C4-2B (cell line): ENCODE data around the gene NTNG1.

Experiments
- ZFX ChIP-seq: fragments of 450-650 bp; IDR thresholded peaks from 2 replicates; pipeline ENCODE4 v1.6.1; 2017
- TF ChIP-seq, protein P1 (sequence below): fragments of 450-650 bp; conservative IDR thresholded peaks from 2 replicates; pipeline ENCODE4 v1.5.1; 2017; ENCODE audit warnings: mild to moderate bottlenecking

DNA sequence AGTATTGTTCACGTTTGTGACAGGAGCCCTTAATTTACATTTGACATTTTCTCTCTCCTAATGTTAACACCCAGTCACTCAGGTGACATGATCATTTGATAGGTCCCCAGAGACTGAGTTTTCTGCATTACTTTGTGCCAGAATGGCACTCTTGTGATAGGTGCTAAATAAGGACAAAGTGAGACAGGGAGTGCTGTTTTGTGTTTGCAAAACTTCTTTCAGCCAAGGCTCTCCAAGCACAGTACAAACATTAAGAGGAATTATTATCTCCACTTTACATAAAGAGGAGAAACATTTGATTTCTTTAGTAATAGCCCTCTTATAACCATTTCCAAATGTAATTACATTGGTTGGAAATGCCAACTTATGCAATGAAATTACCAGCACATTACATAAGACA, 355.2 kb downstream of the NTNG1 start:
- TF ChIP-seq, protein P1, sequence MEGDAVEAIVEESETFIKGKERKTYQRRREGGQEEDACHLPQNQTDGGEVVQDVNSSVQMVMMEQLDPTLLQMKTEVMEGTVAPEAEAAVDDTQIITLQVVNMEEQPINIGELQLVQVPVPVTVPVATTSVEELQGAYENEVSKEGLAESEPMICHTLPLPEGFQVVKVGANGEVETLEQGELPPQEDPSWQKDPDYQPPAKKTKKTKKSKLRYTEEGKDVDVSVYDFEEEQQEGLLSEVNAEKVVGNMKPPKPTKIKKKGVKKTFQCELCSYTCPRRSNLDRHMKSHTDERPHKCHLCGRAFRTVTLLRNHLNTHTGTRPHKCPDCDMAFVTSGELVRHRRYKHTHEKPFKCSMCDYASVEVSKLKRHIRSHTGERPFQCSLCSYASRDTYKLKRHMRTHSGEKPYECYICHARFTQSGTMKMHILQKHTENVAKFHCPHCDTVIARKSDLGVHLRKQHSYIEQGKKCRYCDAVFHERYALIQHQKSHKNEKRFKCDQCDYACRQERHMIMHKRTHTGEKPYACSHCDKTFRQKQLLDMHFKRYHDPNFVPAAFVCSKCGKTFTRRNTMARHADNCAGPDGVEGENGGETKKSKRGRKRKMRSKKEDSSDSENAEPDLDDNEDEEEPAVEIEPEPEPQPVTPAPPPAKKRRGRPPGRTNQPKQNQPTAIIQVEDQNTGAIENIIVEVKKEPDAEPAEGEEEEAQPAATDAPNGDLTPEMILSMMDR = no peak
- no peak for TF ChIP-seq ZFX
